GM23248 (cell line): ENCODE results near the gene TRIO.

Source experiments
- EZH2 ChIP-seq: fragments of 200-600 bp; sonication (generic); IDR thresholded peaks from 2 replicates; pipeline ENCODE4 v1.6.1; 2018; ENCODE audit warnings: antibody characterized with exemption, mild to moderate bottlenecking; ENCODE audit not compliant: insufficient read depth, poor library complexity, severe bottlenecking
- EZH2phosphoT487 ChIP-seq: fragments of 200-600 bp; sonication (generic); IDR thresholded peaks from 2 replicates; pipeline ENCODE4 v1.6.1; 2018; ENCODE audit warnings: antibody characterized with exemption, moderate library complexity, mild to moderate bottlenecking, low read depth; ENCODE audit not compliant: insufficient read depth

DNA sequence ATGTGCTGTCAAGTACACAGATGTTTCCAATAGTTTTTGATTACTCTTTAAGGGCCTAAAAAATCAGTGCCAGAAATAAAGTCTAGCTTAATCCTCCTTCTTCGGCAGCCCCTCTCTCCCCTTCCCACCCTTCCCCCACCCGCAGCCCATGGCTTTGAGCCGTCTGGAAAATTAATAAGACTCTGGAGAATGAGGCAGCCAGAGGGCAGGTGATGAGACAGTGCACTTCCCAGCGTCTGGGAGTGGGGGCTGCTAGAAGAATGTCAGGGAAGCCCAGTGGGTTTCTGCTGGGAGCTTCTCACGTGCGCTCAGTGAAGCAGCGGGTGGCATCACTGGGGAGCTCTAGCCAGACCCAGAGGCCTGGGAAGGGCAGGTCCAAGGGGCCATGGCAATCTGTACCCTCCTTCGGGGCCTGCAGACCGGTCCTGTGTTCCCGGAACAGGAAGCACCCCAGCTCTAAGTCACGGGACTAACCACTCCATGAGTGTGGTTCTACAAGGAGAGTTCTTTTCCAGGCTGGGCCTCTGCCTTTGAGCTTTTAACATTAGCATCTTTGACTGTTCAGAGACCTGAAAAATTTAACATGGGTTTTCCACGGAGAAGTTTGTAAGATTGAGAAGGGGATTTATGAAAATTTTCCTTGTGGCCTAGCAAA is 273.6 kb downstream of the TRIO start:
- TF ChIP-seq EZH2phosphoT487 (no peak), EZH2 (no peak)
